HCT116 (cell line): ENCODE measurements around the gene RCSD1.

Experiments used
- EZH2 ChIP-seq: fragments of 200-600 bp; sonication (generic); IDR thresholded peaks from 2 replicates; pipeline ENCODE4 v1.6.1; 2017; ENCODE audit warnings: antibody characterized with exemption, mixed run types
- EZH2phosphoT487 ChIP-seq: fragments of 200-600 bp; IDR thresholded peaks from 2 replicates; pipeline ENCODE4 v1.6.1; 2018; ENCODE audit warnings: antibody characterized with exemption, borderline replicate concordance
- POLR2A ChIP-seq: IDR thresholded peaks from 2 replicates; pipeline ENCODE4 v1.7.0; 2011; ENCODE audit warnings: borderline replicate concordance; ENCODE audit not compliant: insufficient read depth, insufficient read length; ENCODE audit errors: extremely low read depth
- POLR2AphosphoS5 ChIP-seq: IDR thresholded peaks from 2 replicates; pipeline ENCODE4 v1.6.1; 2011; ENCODE audit warnings: mild to moderate bottlenecking, low read depth, low read length, moderate library complexity
- REST ChIP-seq: IDR thresholded peaks from 2 replicates; pipeline ENCODE4 v1.6.1; 2012; ENCODE audit warnings: low read depth
- TF ChIP-seq, protein P1 (sequence below), 3 experiments: fragments of 200-600 bp in 1 of 3; sonication (generic) in 1 of 3; IDR thresholded peaks in 2 of 3; conservative IDR thresholded peaks in 1 of 3; 2 replicates each; pipeline ENCODE4 v1.5.1; 2012 to 2017; ENCODE audit warnings: low read depth in 2 of 3, low read length in 2 of 3, antibody characterized with exemption in 1 of 3, borderline replicate concordance in 1 of 3, control low read depth in 1 of 3, mild to moderate bottlenecking in 1 of 3, mixed read lengths in 1 of 3, mixed run types in 1 of 3, moderate library complexity in 1 of 3; ENCODE audit not compliant: insufficient read depth in 1 of 3

DNA sequence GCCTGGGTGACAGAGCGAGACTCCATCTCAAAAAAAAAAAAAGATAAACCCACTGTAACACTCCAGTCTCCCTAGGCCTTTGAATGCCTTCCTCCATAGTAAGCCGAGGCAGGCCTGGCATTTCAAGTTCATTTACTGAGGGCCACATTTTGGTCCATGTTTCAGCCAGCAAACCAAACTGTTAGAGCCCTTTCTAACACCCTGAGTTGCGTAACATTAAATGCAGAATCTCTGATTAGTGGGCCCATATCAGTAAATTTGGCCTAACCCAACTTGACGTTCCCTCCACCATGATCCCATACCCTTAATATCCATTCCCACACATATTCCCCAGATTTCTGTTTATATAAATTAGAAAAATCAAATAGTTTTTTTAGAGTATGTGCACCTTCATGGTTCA, 104.2 kb downstream of the RCSD1 start:
- TF ChIP-seq, protein P1, sequence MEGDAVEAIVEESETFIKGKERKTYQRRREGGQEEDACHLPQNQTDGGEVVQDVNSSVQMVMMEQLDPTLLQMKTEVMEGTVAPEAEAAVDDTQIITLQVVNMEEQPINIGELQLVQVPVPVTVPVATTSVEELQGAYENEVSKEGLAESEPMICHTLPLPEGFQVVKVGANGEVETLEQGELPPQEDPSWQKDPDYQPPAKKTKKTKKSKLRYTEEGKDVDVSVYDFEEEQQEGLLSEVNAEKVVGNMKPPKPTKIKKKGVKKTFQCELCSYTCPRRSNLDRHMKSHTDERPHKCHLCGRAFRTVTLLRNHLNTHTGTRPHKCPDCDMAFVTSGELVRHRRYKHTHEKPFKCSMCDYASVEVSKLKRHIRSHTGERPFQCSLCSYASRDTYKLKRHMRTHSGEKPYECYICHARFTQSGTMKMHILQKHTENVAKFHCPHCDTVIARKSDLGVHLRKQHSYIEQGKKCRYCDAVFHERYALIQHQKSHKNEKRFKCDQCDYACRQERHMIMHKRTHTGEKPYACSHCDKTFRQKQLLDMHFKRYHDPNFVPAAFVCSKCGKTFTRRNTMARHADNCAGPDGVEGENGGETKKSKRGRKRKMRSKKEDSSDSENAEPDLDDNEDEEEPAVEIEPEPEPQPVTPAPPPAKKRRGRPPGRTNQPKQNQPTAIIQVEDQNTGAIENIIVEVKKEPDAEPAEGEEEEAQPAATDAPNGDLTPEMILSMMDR (IDR thresholded peaks at IDR 0.05 in 2 of 3, conservative IDR thresholded peaks at IDR 0.05 in 1 of 3; ENCODE audit: borderline replicate concordance in 1 of 3, insufficient read depth in 1 of 3, low read depth in 2 of 3, low read length in 2 of 3), result no peak
- TF ChIP-seq EZH2phosphoT487 (no peak), REST (no peak), POLR2AphosphoS5 (no peak), POLR2A (no peak), EZH2 (no peak)
